ENCODE results near the gene LRRFIP2. TPM values are rescaled to one million over a fixed set of nuclear protein-coding genes. Genes with fewer than 3 reads are reported as not detected.

Gene LRRFIP2
- total RNA-seq, 4 donors from 2014 or later = 85.7 to 103 (median 100.0) TPM

DNA sequence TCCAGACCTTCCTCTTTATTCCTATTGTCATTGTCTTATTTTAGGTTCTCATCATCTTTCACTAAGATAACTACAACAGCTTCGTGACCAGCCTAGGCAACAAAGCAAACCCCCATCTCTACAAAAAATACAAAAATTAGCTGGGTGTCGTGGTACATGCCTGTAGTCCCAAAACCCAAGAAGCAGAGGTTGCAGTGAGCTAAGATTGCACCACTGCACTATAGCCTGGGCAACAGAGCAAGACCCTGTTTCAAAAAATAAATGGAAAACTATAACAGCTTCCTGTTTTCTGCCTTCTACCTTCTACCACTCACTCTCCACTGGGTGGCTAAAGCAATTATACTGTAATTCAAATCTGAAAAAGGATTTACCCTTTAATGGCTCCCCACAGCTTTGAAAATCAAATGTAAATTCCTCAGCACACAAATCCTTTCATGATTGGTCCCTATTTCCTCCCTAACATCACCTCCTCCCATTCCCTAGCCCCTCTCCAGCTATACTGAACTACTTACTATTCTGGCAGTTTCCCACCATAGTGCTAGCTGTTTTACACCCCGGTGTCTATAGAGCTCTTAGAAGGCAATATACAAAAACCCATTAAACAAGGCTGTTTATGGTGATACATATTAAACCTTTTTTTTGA lies 33.4 kb downstream of the LRRFIP2 start:
- DNase-seq (no peak), ATAC-seq (no peak)
- in situ Hi-C loops (cut with MboI; ENCODE audit: low sequenced_read_pairs in 4 of 4) = no loop called here
- intact Hi-C loops (cut with DNase I; ENCODE audit: low total_unique reads) = no loop called here
- Histone ChIP-seq H3K4me3 (no peak overlapping the region), H3K27ac (peak overlapping the region; percentile 38 to 83 (median 56)), H3K36me3 (peaks cover 0 to 5% of the 10 kb centered on the region in 2 donors), H3K4me1 (peaks cover 26 to 50% of the 10 kb centered on the region in 2 donors), H3K9me3 (no peaks in the 10 kb centered on the region), H3K27me3 (no peaks in the 10 kb centered on the region)
- TF ChIP-seq, protein P1, sequence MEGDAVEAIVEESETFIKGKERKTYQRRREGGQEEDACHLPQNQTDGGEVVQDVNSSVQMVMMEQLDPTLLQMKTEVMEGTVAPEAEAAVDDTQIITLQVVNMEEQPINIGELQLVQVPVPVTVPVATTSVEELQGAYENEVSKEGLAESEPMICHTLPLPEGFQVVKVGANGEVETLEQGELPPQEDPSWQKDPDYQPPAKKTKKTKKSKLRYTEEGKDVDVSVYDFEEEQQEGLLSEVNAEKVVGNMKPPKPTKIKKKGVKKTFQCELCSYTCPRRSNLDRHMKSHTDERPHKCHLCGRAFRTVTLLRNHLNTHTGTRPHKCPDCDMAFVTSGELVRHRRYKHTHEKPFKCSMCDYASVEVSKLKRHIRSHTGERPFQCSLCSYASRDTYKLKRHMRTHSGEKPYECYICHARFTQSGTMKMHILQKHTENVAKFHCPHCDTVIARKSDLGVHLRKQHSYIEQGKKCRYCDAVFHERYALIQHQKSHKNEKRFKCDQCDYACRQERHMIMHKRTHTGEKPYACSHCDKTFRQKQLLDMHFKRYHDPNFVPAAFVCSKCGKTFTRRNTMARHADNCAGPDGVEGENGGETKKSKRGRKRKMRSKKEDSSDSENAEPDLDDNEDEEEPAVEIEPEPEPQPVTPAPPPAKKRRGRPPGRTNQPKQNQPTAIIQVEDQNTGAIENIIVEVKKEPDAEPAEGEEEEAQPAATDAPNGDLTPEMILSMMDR (IDR thresholded peaks at IDR 0.05 in 4 of 5, conservative IDR thresholded peaks at IDR 0.05 in 1 of 5) = no peak
- no peak for TF ChIP-seq POLR2A (IDR thresholded peaks at IDR 0.05)

DNA sequence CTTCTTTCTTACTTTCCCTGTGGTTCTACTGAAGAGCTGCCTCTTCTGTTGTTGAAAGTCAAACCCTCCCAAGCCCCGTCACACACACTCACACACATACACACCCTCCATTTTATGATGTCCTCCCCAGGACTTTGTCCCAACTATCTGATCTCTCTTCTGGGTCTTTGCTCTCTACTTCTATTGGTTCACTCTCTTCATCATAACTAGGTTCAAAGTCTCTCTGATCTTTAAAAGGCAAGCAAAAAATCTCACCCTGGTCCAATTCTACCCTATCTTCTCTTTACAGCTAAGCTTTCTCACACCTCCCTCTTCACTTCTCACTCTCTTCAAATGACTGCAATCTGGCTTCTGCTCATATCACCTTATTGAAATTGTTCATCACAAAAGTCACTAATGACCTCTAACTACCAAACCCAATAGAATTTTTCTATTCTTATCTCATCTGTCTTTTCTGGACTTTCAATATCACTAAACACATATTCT lies 34.8 kb downstream of the LRRFIP2 start:
- H3K9me3 ChIP-seq = no peaks in the 10 kb centered on the region
- peaks cover 0 to 5% of the 10 kb centered on the region in 2 donors for H3K36me3 ChIP-seq
- intact Hi-C loops (cut with DNase I; ENCODE audit: low total_unique reads) = no loop called here
- H3K4me3 ChIP-seq = no peak overlapping the region
- no peaks in the 10 kb centered on the region for H3K27me3 ChIP-seq
- DNase-seq (no peak), ATAC-seq (no peak)
- H3K4me1 ChIP-seq = peaks cover 16 to 36% of the 10 kb centered on the region in 2 donors
- no peak overlapping the region for H3K27ac ChIP-seq
- in situ Hi-C loops (cut with MboI; ENCODE audit: low sequenced_read_pairs in 4 of 4) = no loop called here
- no peak for TF ChIP-seq POLR2A (IDR thresholded peaks at IDR 0.05)
- TF ChIP-seq, protein P1 (IDR thresholded peaks at IDR 0.05 in 4 of 5, conservative IDR thresholded peaks at IDR 0.05 in 1 of 5) = no peak

DNA sequence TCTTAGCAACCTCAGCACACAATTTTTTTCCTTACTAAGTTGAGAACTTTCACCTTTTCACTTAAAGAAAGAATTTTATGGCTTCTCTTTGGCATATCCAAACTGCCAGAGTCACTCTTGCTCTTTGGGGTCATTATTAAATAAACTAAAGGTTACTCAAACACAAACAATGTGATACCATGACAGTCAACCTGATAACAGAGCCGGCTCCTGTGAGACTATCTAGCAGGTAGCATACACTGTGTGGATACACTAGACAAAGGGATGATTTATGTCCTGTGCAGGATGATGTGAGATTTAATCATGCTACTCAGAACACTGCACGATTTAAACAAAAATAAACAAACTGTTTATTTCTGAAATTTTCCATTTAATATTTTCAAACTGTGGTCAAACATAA lies 35.6 kb downstream of the LRRFIP2 start:
- ATAC-seq (no peak), DNase-seq (no peak)
- H3K36me3 ChIP-seq = peaks cover 0 to 5% of the 10 kb centered on the region in 2 donors
- H3K9me3 ChIP-seq = no peaks in the 10 kb centered on the region
- H3K27me3 ChIP-seq = no peaks in the 10 kb centered on the region
- TF ChIP-seq, protein P1 (IDR thresholded peaks at IDR 0.05 in 4 of 5, conservative IDR thresholded peaks at IDR 0.05 in 1 of 5) = no peak
- no peak for TF ChIP-seq POLR2A (IDR thresholded peaks at IDR 0.05)
- H3K4me3 ChIP-seq = no peak overlapping the region
- H3K4me1 ChIP-seq = peaks cover 16 to 33% of the 10 kb centered on the region in 2 donors
- in situ Hi-C loops (cut with MboI; ENCODE audit: low sequenced_read_pairs in 4 of 4) = no loop called here
- H3K27ac ChIP-seq = no peak overlapping the region
- intact Hi-C loops (cut with DNase I; ENCODE audit: low total_unique reads) = no loop called here

DNA sequence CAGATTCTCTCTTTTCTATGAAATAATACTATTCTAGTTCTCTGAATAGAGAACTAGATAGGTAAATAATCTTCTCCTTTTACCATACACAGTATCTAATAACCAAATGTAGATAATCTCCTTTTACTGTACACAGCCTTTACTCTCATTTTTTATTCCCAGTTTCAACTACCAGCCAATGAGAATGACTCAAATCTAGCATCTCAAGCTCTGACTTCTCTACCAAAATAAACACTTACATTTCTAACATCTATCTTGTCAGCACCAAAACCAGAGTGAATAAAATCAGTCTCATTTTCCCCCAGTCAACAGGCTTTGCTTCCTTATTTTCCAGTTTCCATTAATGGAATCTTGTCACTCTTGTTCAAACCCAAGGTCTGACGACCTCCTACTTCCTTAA lies 36.9 kb downstream of the LRRFIP2 start:
- Histone ChIP-seq H3K9me3 (no peaks in the 10 kb centered on the region), H3K36me3 (no peaks in the 10 kb centered on the region), H3K27me3 (no peaks in the 10 kb centered on the region), H3K4me3 (no peak overlapping the region), H3K4me1 (peaks cover 17 to 44% of the 10 kb centered on the region in 2 donors), H3K27ac (no peak overlapping the region)
- DNase-seq (no peak), ATAC-seq (no peak)
- intact Hi-C loops (cut with DNase I; ENCODE audit: low total_unique reads) = no loop called here
- TF ChIP-seq POLR2A (IDR thresholded peaks at IDR 0.05) = no peak
- TF ChIP-seq, protein P1 (IDR thresholded peaks at IDR 0.05 in 4 of 5, conservative IDR thresholded peaks at IDR 0.05 in 1 of 5) = no peak
- in situ Hi-C loops (cut with MboI; ENCODE audit: low sequenced_read_pairs in 4 of 4) = no loop called here

Data from gastrocnemius medialis (tissue), 4 donors.